Activated CD8-positive, alpha-beta memory T cell treated with anti-CD3 and anti-CD28 coated beads, Interleukin-2, amount 10 ng/mL, durations not matched to agents 7 days and 5 days (primary cell): Measurements from ENCODE around the gene ETV5. TPM values are rescaled to one million over a fixed set of nuclear protein-coding genes. Genes with fewer than 3 reads are reported as not detected.

Experiments
- ATAC-seq: fragments of 150-1000 bp; cut with Tn5 transposase; one replicate; pipeline ENCODE4 v1.10.0; 2021; ENCODE audit warnings: moderate library complexity
- CTCF ChIA-PET: fragments of 350-600 bp; sonication (Branson Sonifier 250); formaldehyde crosslinking; loops from one replicate; lab custom pipeline; 2021; ENCODE audit warnings: antibody characterized with exemption; lab: Charles Lee
- DNase-seq: peaks from one replicate; pipeline ENCODE4 v3.0.0-alpha.2; 2020
- H3K27ac Mint-ChIP-seq: one replicate; pipeline ENCODE4 v1.8.0; 2021; ENCODE audit warnings: mild to moderate bottlenecking, mixed read lengths
- H3K27me3 Mint-ChIP-seq: one replicate; pipeline ENCODE4 v1.8.0; 2021; ENCODE audit warnings: mixed read lengths
- H3K36me3 Mint-ChIP-seq: one replicate; pipeline ENCODE4 v1.8.0; 2021; ENCODE audit warnings: mild to moderate bottlenecking, mixed read lengths
- H3K4me1 Mint-ChIP-seq: one replicate; pipeline ENCODE4 v1.8.0; 2021; ENCODE audit warnings: mixed read lengths
- H3K4me3 Mint-ChIP-seq: one replicate; pipeline ENCODE4 v1.8.0; 2021; ENCODE audit warnings: mild to moderate bottlenecking, moderate library complexity, mixed read lengths
- H3K9me3 Mint-ChIP-seq: one replicate; pipeline ENCODE4 v1.8.0; 2022; ENCODE audit warnings: low read depth, mixed read lengths
- total RNA-seq, 2 experiments: library from RNA; stranded (reverse); gene quantifications; one replicate each; pipeline ENCODE4 v1.2.3, GENCODE V29; 2021

The ETV5 gene
- total RNA-seq: under 1 TPM; 0.16 to 0.47 TPM

- Mint-ChIP-seq H3K27me3 (peaks cover 87% of the 10 kb centered on the region), H3K27ac (peak within 1 kb of the TSS; percentile 64), H3K36me3 (no peaks in the 10 kb centered on the region), H3K4me3 (peak within 1 kb of the TSS; percentile 78), H3K4me1 (peaks cover 41% of the 10 kb centered on the region), H3K9me3 (no peaks in the 10 kb centered on the region)
- CTCF ChIA-PET: interaction anchor here (1.2 to 1.8 kb wide), 2 partner anchors 12 to 166 kb away, joined by 4 to 7 read pairs; no protein-coding TSS in a partner anchor
- DNase-seq: peak; percentile 97
- peak; percentile 98 for ATAC-seq
Measured at GRCh38 chr3:186108941-186109865, at the start of gene ETV5. ETV5 (minus strand) TSS chr3:186109089; CDS start chr3:186105868, 3,221 bp downstream.

GRCh38 chr3:186154641-186155040 is 45.8 kb upstream of the ETV5 start:
- no peak for DNase-seq
- ATAC-seq: no peak
- peaks cover 20% of the 10 kb centered on the region for H3K4me1 Mint-ChIP-seq
- no peak overlapping the region for H3K4me3 Mint-ChIP-seq
- H3K27ac Mint-ChIP-seq: no peak overlapping the region
- no peaks in the 10 kb centered on the region for H3K9me3 Mint-ChIP-seq
- CTCF ChIA-PET: no interaction called here
- H3K36me3 Mint-ChIP-seq: peaks cover 3% of the 10 kb centered on the region
- peaks cover 48% of the 10 kb centered on the region for H3K27me3 Mint-ChIP-seq

GRCh38 chr3:186152889-186153292 is 44.0 kb upstream of the ETV5 start:
- peak; percentile 51 for ATAC-seq
- Mint-ChIP-seq H3K4me3 (no peak overlapping the region), H3K36me3 (peaks cover 3% of the 10 kb centered on the region), H3K9me3 (no peaks in the 10 kb centered on the region), H3K27ac (no peak overlapping the region), H3K4me1 (peaks cover 20% of the 10 kb centered on the region), H3K27me3 (peaks cover 57% of the 10 kb centered on the region)
- no peak for DNase-seq
- CTCF ChIA-PET: no interaction called here

- Mint-ChIP-seq H3K27me3 (peaks cover 58% of the 10 kb centered on the region), H3K4me1 (peaks cover 20% of the 10 kb centered on the region), H3K27ac (no peak overlapping the region), H3K36me3 (peaks cover 3% of the 10 kb centered on the region), H3K9me3 (no peaks in the 10 kb centered on the region), H3K4me3 (no peak overlapping the region)
- no peak for DNase-seq
- no peak for ATAC-seq
- CTCF ChIA-PET: no interaction called here
Measured at GRCh38 chr3:186152361-186152798, 43.5 kb upstream of the ETV5 start.

GRCh38 chr3:186151077-186151971 is 42.4 kb upstream of the ETV5 start:
- peaks cover 3% of the 10 kb centered on the region for H3K36me3 Mint-ChIP-seq
- H3K27ac Mint-ChIP-seq: peak overlapping the region; percentile 42
- ATAC-seq: peak; percentile 45
- DNase-seq: no peak
- peaks cover 61% of the 10 kb centered on the region for H3K27me3 Mint-ChIP-seq
- no peaks in the 10 kb centered on the region for H3K9me3 Mint-ChIP-seq
- no peak overlapping the region for H3K4me3 Mint-ChIP-seq
- peaks cover 20% of the 10 kb centered on the region for H3K4me1 Mint-ChIP-seq
- CTCF ChIA-PET: no interaction called here

GRCh38 chr3:186150041-186150830 is 41.3 kb upstream of the ETV5 start:
- CTCF ChIA-PET: no interaction called here
- H3K4me1 Mint-ChIP-seq: peaks cover 20% of the 10 kb centered on the region
- peaks cover 3% of the 10 kb centered on the region for H3K36me3 Mint-ChIP-seq
- DNase-seq: no peak
- no peaks in the 10 kb centered on the region for H3K9me3 Mint-ChIP-seq
- H3K27ac Mint-ChIP-seq: no peak overlapping the region
- ATAC-seq: no peak
- H3K27me3 Mint-ChIP-seq: peaks cover 62% of the 10 kb centered on the region
- H3K4me3 Mint-ChIP-seq: no peak overlapping the region

GRCh38 chr3:186149319-186149960 is 40.6 kb upstream of the ETV5 start:
- Mint-ChIP-seq H3K4me3 (no peak overlapping the region), H3K4me1 (peaks cover 20% of the 10 kb centered on the region), H3K27me3 (peaks cover 69% of the 10 kb centered on the region), H3K36me3 (peaks cover 3% of the 10 kb centered on the region), H3K27ac (no peak overlapping the region), H3K9me3 (no peaks in the 10 kb centered on the region)
- no peak for ATAC-seq
- CTCF ChIA-PET: no interaction called here
- DNase-seq: no peak

GRCh38 chr3:186144257-186144656 is 35.4 kb upstream of the ETV5 start:
- no peak overlapping the region for H3K4me3 Mint-ChIP-seq
- DNase-seq (no peak), ATAC-seq (no peak)
- H3K27ac Mint-ChIP-seq: no peak overlapping the region
- no peaks in the 10 kb centered on the region for H3K4me1 Mint-ChIP-seq
- no peaks in the 10 kb centered on the region for H3K9me3 Mint-ChIP-seq
- CTCF ChIA-PET: interaction anchor here (0.7 kb wide), 1 partner anchor 28 kb away, joined by 3 read pairs; no protein-coding TSS in a partner anchor
- peaks cover 55% of the 10 kb centered on the region for H3K27me3 Mint-ChIP-seq
- no peaks in the 10 kb centered on the region for H3K36me3 Mint-ChIP-seq

GRCh38 chr3:186143250-186143649 is 34.4 kb upstream of the ETV5 start:
- CTCF ChIA-PET: no interaction called here
- H3K4me3 Mint-ChIP-seq: no peak overlapping the region
- no peaks in the 10 kb centered on the region for H3K9me3 Mint-ChIP-seq
- peaks cover 54% of the 10 kb centered on the region for H3K27me3 Mint-ChIP-seq
- no peaks in the 10 kb centered on the region for H3K36me3 Mint-ChIP-seq
- H3K27ac Mint-ChIP-seq: no peak overlapping the region
- no peaks in the 10 kb centered on the region for H3K4me1 Mint-ChIP-seq
- DNase-seq (no peak), ATAC-seq (no peak)

GRCh38 chr3:186142393-186142932 is 33.6 kb upstream of the ETV5 start:
- DNase-seq: no peak
- Mint-ChIP-seq H3K4me3 (no peak overlapping the region), H3K9me3 (no peaks in the 10 kb centered on the region), H3K27me3 (peaks cover 48% of the 10 kb centered on the region), H3K27ac (no peak overlapping the region), H3K4me1 (no peaks in the 10 kb centered on the region), H3K36me3 (no peaks in the 10 kb centered on the region)
- CTCF ChIA-PET: no interaction called here
- ATAC-seq: no peak

GRCh38 chr3:186141790-186142189 is 32.9 kb upstream of the ETV5 start:
- no peak for ATAC-seq
- CTCF ChIA-PET: no interaction called here
- no peak for DNase-seq
- no peak overlapping the region for H3K4me3 Mint-ChIP-seq
- H3K36me3 Mint-ChIP-seq: no peaks in the 10 kb centered on the region
- no peaks in the 10 kb centered on the region for H3K9me3 Mint-ChIP-seq
- H3K4me1 Mint-ChIP-seq: no peaks in the 10 kb centered on the region
- peaks cover 47% of the 10 kb centered on the region for H3K27me3 Mint-ChIP-seq
- H3K27ac Mint-ChIP-seq: no peak overlapping the region

GRCh38 chr3:186138272-186138981 is 29.5 kb upstream of the ETV5 start:
- Mint-ChIP-seq H3K27ac (no peak overlapping the region), H3K4me3 (no peak overlapping the region), H3K4me1 (no peaks in the 10 kb centered on the region), H3K36me3 (no peaks in the 10 kb centered on the region), H3K9me3 (no peaks in the 10 kb centered on the region), H3K27me3 (peaks cover 38% of the 10 kb centered on the region)
- DNase-seq (no peak), ATAC-seq (no peak)
- CTCF ChIA-PET: no interaction called here
